ENCODE measurements around the gene POC1A.

GRCh38 chr3:52182196-52182595 is 28.0 kb upstream of the POC1A start:
- TF ChIP-seq CTCF (IDR thresholded peaks at IDR 0.05 in 8 of 11, conservative IDR thresholded peaks at IDR 0.05 in 3 of 11) = no peak
- TF ChIP-seq POLR2A (IDR thresholded peaks at IDR 0.05) = no peak
- TF ChIP-seq POLR2AphosphoS5 (IDR thresholded peaks at IDR 0.05) = no peak
